GM19372 (cell line): ENCODE measurements around the gene MAPKAP1.
"Not testable (repeated sequence)": the region's sequence is repeated elsewhere in the genome, so short reads cannot be mapped to it uniquely, and the experiment has no call there.

Source experiments
- ATAC-seq: cut with Tn5 transposase; IDR thresholded peaks from one replicate; pipeline ENCODE4 v1.9.1; 2021; ENCODE audit warnings: mild to moderate bottlenecking, low read depth, moderate library complexity; ENCODE audit not compliant: unreplicated experiment

Gene MAPKAP1

DNA sequence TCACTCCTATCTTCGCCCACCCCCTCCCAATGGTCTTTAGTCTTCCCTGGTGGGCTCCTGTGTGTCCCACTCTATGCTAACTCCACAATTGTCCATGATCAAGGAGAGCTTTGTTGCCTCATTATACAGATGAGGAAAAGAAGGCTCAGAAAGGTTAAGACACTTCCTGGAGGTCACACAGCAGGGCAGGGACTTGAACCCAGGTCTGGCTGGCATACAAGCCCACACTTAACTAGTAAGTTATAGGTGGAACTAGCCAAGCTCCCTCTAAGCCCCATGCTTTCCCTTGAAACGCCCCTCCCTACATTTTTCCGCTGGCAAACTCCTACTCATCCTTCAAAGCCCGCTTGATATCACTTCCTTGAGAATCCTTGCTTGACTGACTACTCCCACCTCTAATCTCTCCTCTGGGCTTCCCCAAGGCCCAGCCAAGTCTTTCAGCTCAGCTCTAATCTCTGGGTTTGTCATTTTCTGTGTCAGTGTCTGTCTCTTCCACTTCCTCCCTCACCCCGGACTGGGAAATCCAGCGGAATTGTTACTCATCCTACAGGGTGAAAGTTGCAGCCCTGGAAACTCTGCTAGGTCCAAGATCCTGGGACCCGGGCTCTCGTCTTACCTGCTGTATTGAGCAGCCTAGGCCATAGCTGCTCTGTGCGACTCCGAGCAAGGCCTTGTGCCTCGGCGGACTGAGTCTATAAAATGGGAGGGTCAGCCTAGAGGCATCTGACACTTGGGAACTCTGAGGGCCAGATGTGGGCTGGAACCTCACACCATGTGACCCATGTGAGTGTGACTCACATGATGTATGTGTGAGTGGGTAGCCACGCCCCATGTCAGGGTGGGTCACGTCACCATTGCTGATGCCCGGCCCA lies 300.8 kb downstream of the MAPKAP1 start:
- ATAC-seq, result no peak

DNA sequence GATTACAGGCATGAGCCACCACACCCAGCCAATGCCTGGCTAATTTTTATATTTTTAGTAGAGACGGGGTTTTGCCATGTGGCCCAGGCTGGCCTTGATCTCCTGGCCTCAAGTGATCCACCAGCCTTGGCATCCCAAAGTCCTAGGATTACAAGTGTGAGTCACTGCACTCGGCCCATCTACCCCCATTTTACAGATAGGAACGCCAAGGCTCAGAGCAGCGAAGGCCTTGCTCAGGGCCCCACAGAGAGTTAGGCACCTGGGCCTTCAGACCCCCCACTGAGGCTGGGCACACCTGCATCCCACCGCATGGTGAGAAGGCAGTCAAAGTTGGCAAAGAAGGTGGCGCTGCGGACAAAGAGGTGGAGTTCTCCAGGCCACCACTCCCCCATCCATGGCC lies 302.3 kb downstream of the MAPKAP1 start:
- ATAC-seq, result no peak

DNA sequence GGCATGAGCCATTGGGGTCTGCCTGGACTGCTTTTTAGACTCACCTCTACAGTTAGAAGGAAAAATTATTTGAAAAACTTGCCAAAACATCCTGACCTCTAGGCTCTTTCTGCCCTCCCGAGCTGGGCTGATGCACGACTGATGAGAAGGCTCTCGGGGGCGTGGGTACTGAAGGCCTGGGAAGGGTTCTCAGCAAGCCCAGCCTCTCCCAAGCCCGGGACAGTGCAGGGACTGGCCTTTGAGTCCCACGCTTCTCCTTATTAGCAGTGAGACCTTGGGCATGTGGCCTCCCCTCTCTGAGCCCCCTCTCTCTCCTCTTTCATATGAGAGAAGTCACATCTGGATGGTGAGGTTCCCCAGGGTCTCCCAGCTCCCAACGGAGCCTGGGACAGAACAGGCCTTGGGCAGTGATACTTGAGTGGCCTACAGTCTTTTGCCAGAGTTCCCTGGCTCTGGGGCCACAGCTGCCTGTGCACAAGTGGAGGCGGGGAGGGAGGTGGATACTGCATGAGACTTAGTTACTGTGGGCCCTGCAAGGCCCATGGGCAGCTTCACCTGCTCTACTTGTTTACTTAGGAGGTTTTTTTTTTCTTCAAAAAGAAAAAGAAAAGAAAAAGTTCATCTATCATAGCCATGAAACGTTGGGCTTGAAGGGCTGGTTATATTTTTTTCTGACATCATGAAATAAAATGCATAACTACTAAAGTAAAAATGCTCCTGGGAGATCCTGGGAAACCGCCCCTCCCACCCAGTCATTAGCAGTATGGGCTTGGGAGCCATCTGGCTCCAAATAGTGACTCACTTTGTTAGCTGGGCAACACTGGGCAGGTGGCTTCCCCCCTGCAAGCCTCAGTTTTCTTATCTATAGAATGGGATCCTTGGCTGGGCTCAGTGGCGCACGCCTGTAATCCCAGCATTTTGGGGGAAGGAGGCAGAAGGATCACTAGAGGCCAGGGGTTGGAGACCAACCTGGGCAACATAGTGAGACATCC lies 306.0 kb downstream of the MAPKAP1 start:
- ATAC-seq, result no peak

DNA sequence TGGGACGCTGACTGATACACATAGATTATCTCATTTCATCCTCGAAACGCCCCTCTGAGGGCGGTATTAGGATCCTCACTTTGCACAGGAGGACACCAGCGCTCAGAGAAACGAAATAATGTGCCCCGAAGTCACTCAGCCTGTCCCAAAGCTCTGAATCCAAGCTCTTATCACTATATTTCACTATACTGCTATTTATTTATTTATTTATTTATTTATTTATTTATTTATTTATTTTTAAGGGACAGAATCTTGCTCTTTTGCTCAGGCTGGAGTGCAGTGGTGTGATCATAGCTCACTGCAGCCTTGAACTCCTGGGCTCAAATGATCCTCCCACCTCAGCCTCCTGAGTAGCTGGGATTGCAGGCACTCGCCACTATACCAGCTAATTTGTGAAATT lies 306.8 kb downstream of the MAPKAP1 start:
- not testable (repeated sequence) for ATAC-seq

DNA sequence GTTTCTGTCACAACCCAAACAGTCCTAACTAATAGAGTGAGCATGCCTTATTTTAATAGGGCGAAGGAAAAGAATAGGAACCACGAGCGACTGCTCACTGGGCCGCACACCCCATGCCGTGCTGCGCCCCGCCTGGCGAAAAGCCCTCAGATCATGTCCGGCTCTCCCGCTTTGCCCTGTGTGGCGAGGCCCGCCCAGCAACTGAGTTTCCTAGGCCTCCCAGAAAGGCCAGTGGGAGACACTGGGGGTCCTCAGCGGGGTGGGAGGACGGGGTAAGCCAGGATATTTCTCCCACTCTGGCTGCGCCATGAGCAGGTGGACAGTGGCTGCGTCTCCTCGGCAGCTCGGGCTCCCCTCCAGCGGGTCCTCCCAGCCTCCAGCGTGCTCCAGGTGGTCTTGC lies 307.3 kb downstream of the MAPKAP1 start:
- no peak for ATAC-seq

DNA sequence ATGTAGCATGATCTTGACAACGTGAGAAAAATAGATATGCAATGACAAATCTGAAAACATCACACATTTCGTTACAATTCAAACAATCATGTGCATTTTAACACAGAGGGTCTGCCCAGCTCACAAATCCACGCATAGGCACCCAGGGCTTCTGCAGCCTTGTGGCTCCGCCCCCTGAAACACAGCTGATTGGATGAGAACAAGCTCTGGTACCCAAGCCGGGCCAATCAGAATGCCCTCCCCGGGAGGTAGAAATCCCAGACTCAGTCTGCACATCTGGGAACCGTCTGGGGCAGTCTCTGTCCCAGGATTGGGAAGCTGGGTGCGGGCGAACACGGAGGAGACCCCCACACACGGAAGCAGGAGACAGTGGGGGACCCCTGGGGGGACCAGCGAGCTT lies 307.8 kb downstream of the MAPKAP1 start:
- no peak for ATAC-seq

DNA sequence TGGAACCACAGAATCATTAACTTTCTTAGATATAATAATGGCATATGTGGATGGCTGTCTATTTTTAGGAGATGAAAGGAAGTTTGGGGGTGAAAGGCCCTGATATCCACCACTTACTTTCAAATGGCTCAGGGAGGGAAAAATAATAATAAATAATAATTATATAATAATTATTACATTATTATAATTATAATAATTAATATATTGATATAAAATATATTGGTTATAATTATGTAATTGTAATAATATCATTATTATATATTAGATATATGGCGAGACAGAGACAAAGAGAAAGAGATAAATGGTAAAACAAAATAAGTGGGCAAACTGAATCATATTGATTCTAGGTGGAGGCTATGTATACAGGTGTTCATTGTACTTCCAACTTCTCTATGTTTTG lies 308.8 kb downstream of the MAPKAP1 start:
- ATAC-seq, result no peak

DNA sequence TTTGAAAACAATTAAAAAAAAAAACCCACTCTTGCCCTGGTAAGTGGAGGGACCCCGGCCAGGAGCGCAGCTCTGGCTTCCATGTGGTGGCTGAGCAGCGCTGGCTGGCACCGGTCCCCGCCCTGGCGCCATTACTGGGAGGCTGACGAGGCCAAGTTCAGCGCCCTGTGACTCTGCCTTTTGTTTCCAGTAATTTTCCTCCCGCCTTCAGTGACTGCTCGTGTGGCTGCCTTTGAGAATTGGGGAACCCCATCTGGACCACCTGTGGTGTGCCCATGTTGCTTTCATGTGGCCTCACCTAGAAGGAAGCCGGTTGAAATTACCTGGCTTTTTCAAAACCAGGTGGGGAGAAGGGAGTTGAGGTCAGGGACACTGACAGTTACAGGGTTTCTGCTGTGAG lies 309.3 kb downstream of the MAPKAP1 start:
- ATAC-seq, result no peak

DNA sequence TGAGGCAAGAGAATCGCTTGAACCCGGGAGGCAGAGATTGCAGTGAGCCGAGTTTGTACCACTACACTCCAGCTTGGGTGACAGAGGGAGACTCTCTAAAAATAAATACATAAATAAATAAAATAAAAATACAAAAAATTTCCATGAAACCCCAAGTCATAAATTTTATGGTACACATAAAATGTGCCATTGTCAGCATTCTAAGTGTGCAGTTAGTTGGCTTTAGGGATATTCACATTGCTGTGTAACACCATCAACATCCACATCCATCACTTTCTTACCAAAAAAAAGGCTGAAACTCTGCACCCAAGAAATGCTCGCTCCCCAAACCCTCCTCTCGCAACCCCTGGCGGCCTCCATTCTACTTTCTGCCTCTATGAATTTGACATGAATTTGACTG lies 310.2 kb downstream of the MAPKAP1 start:
- no peak for ATAC-seq

DNA sequence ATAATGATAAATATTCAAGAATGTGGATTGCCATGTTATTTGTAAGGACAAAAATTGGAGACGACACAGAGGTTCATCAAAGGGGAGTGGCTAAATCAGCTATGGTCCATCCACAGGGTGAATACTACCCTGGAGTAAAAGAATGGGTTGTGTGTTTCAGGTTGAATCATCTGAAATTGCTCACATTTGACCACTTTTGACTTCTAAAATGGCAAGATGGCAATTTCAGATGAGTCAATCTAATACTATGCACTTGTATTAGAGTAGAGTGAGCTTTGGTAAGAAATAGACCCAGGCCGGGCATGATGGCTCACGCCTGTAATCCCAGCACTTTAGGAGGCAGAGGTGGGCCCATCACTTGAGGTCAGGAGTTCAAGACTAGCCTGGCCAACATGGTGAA lies 313.6 kb downstream of the MAPKAP1 start:
- ATAC-seq, result no peak

DNA sequence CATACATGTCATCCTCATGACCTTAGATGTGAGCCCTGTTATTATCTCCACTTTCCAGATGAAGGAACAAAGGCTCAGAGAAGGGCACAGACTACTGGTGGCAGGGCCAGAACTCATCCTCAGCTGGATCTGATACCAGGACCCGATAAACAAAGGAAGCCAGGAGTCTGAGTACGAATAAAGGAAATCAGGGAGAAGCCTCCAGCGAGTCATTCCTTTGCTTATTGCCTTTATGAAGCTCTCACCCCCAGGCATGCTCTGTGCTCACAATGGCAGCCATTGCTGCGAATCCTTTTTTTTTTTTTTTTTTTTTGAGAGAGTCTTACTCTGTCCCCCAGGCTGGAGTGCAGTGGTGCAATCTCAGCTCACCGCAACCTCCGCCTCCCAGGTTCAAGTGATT lies 315.3 kb downstream of the MAPKAP1 start:
- no peak for ATAC-seq

DNA sequence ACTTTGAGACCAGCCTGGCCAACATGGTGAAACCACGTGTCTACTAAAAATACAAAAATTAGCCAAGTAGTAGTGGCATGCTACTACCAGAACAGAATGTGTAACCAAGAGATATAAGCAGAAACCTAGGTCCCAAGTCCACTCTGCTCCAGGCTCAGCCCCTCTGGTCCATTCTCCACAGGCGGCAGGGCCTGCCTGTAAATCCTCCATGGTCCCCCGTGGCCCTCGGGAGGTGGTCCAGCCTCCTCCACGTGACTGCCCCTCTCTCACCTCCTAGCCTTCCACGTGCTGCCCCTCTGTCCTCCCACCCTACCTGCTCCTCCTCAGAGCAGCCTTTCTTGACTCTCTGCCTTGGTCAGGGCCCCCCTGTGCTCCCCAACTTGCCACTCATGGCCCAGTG lies 318.0 kb downstream of the MAPKAP1 start:
- ATAC-seq, result no peak

DNA sequence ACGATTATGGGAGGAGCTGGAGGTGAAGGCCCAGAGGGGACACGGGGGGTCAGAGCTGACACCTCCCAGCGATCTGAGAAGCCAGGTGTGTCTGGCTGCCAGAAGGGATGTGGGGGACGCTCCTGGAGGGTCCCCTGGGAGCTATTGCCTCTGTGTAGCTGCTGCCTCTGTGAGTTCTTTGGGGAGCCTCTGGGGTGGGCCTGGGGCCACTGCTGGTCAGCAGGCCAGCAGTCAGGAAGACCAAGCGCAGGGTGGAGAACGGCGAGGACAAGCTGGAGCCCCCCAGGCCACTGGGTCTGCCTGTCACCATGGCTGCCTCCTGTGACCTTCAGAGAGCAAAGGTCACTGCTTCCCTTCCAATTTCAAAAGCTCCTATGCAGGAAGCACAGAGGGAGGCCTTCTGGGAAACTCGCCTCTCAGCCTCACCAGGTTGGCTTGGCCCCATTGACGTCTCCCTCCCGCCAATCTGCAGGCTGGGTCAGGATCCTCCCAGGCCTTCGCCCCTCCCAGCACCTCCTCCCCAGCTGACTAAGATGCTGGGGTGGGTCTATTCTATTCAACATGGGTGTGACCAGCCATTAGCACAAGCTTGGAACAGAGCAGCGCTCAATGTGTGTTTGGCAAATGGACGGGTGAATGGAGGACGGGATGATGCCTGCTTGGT lies 319.0 kb downstream of the MAPKAP1 start:
- ATAC-seq, result no peak
